IMR-90 (cell line): Measurements from ENCODE around the gene FGG. TPM values are rescaled to one million over a fixed set of nuclear protein-coding genes. Genes with fewer than 3 reads are reported as not detected.

Source experiments
- ATAC-seq: fragments of 200-7000 bp; cut with Tn5 transposase; 2 replicates; pipeline ENCODE4 v1.9.1; 2020; ENCODE audit warnings: low read depth, mild to moderate bottlenecking, moderate library complexity
- BruUV-seq: library from RNA; stranded (reverse); fragments of 400-500 nt; replicated peaks from 2 replicates; lab custom pipeline; 2021; lab: Mats Ljungman, UMichigan
- CTCF ChIA-PET: fragments of 300-600 bp; formaldehyde crosslinking; extraction: SDS; loops from one replicate; lab custom pipeline; 2021; ENCODE audit warnings: antibody characterized with exemption; lab: Yijun Ruan, JAX
- POLR2A ChIA-PET: fragments of 300-600 bp; sonication (Branson Sonifier 250); formaldehyde crosslinking; loops from one replicate; lab custom pipeline; 2022; ENCODE audit warnings: antibody characterized with exemption; ENCODE audit not compliant: unreplicated experiment; lab: Charles Lee
- DNase-seq: peaks from one replicate; pipeline ENCODE4 v3.0.0; 2013
- H2AFZ ChIP-seq: replicated peaks from 2 replicates; pipeline ENCODE3; 2013; ENCODE audit warnings: low read length, mild to moderate bottlenecking; ENCODE audit not compliant: poor library complexity
- H2AK5ac ChIP-seq: 2 replicates; pipeline ENCODE4 v1.6.1; 2013; ENCODE audit warnings: low read depth, low read length, inconsistent platforms
- H2AK9ac ChIP-seq: replicated peaks from 2 replicates; pipeline ENCODE3; 2013; ENCODE audit warnings: mild to moderate bottlenecking, low read depth, low read length, moderate library complexity; ENCODE audit not compliant: poor library complexity
- H2BK120ac ChIP-seq: 2 replicates; pipeline ENCODE4 v1.6.1; 2013; ENCODE audit warnings: low read depth, low read length, inconsistent platforms
- H2BK15ac ChIP-seq: 3 replicates; pipeline ENCODE4 v1.6.1; 2013; ENCODE audit warnings: low read depth, low read length, inconsistent platforms
- H2BK20ac ChIP-seq: 2 replicates; pipeline ENCODE4 v1.6.1; 2013; ENCODE audit warnings: low read depth, mild to moderate bottlenecking, inconsistent platforms, low read length, moderate library complexity
- H2BK5ac ChIP-seq: 2 replicates; pipeline ENCODE4 v1.6.1; 2013; ENCODE audit warnings: mild to moderate bottlenecking, low read depth, low read length, inconsistent platforms; ENCODE audit not compliant: poor library complexity, severe bottlenecking
- H3K14ac ChIP-seq: replicated peaks from 2 replicates; pipeline ENCODE4 v1.6.1; 2013; ENCODE audit warnings: low read depth, low read length, inconsistent platforms
- H3K18ac ChIP-seq: 2 replicates; pipeline ENCODE4 v1.6.1; 2013; ENCODE audit warnings: low read depth, low read length, control low read depth
- H3K23ac ChIP-seq: 2 replicates; pipeline ENCODE4 v1.6.1; 2013; ENCODE audit warnings: low read depth, low read length, inconsistent platforms
- H3K27ac ChIP-seq: 2 replicates; pipeline ENCODE4 v1.5.1; 2013; ENCODE audit warnings: mild to moderate bottlenecking, control low read depth, low read length; ENCODE audit not compliant: insufficient read depth
- H3K27me3 ChIP-seq: 2 replicates; pipeline ENCODE4 v1.6.1; 2013; ENCODE audit warnings: low read length; ENCODE audit not compliant: control insufficient read depth, insufficient read depth
- H3K36me3 ChIP-seq: 2 replicates; pipeline ENCODE4 v1.6.1; 2013; ENCODE audit warnings: low read length, mixed read lengths; ENCODE audit not compliant: control insufficient read depth, insufficient read depth
- H3K4ac ChIP-seq: 2 replicates; pipeline ENCODE4 v1.6.1; 2013; ENCODE audit warnings: low read depth, low read length, inconsistent platforms
- H3K4me1 ChIP-seq: 2 replicates; pipeline ENCODE4 v1.6.1; 2013; ENCODE audit warnings: low read length, mixed read lengths; ENCODE audit not compliant: control insufficient read depth, insufficient read depth
- H3K4me2 ChIP-seq: 2 replicates; pipeline ENCODE4 v1.6.1; 2013; ENCODE audit warnings: low read depth, mild to moderate bottlenecking, control low read depth, low read length, moderate library complexity
- H3K4me3 ChIP-seq: 2 replicates; pipeline ENCODE4 v1.5.1; 2013; ENCODE audit warnings: low read depth, mild to moderate bottlenecking, control low read depth, low read length, moderate library complexity; ENCODE audit not compliant: insufficient read depth
- H3K56ac ChIP-seq: 2 replicates; pipeline ENCODE4 v1.6.1; 2013; ENCODE audit warnings: low read length, inconsistent platforms; ENCODE audit not compliant: insufficient read depth; ENCODE audit errors: extremely low read depth
- H3K79me1 ChIP-seq, 2 experiments: 2 replicates each; pipeline ENCODE4 v1.6.1; 2013; ENCODE audit warnings: low read length in 2 of 2, inconsistent platforms in 1 of 2, low read depth in 1 of 2
- H3K9ac ChIP-seq: 2 replicates; pipeline ENCODE4 v1.6.1; 2013; ENCODE audit warnings: low read depth, low read length, control low read depth
- H3K9me1 ChIP-seq: 2 replicates; pipeline ENCODE4 v1.6.1; 2013; ENCODE audit warnings: low read length, inconsistent platforms; ENCODE audit not compliant: insufficient read depth
- H3K9me3 ChIP-seq: 2 replicates; pipeline ENCODE4 v1.6.1; 2013; ENCODE audit warnings: low read length; ENCODE audit not compliant: control insufficient read depth, insufficient read depth
- H4K20me1 ChIP-seq: 2 replicates; pipeline ENCODE4 v1.6.1; 2013; ENCODE audit warnings: low read length, inconsistent platforms; ENCODE audit not compliant: insufficient read depth
- H4K5ac ChIP-seq: 2 replicates; pipeline ENCODE4 v1.6.1; 2013; ENCODE audit warnings: mild to moderate bottlenecking, low read depth, low read length, control low read depth
- H4K8ac ChIP-seq, 2 experiments: 2 replicates each; pipeline ENCODE4 v1.6.1; 2013; ENCODE audit warnings: low read depth in 2 of 2, low read length in 2 of 2, control low read depth in 1 of 2, inconsistent platforms in 1 of 2
- H4K91ac ChIP-seq: 2 replicates; pipeline ENCODE4 v1.6.1; 2013; ENCODE audit warnings: low read depth, low read length, inconsistent platforms; ENCODE audit not compliant: insufficient read depth
- BHLHE40 ChIP-seq: fragments of 150-350 bp; IDR thresholded peaks from 2 replicates; pipeline ENCODE4 v1.6.1; 2016; ENCODE audit warnings: mild to moderate bottlenecking, low read depth, low read length
- FOS ChIP-seq: fragments of 150-350 bp; IDR thresholded peaks from 2 replicates; pipeline ENCODE4 v1.6.1; 2016; ENCODE audit warnings: low read depth, low read length
- MAFK ChIP-seq: IDR thresholded peaks from 2 replicates; pipeline ENCODE4 v1.6.1; 2012; ENCODE audit warnings: low read depth, low read length, improper control_type of control experiment
- RFX5 ChIP-seq: IDR thresholded peaks from 2 replicates; pipeline ENCODE4 v1.8.0; 2012; ENCODE audit warnings: low read depth, mild to moderate bottlenecking, low read length, moderate library complexity
- WGBS, 2 experiments: methylation state at CpG; one replicate each; pipeline versions ENCODE4 v1.1.5 to v1.1.7; 2013; ENCODE audit warnings: missing lambda C conversion rate in 2 of 2; ENCODE audit not compliant: insufficient read length in 1 of 2; ENCODE audit errors: extremely low coverage in 2 of 2; 5-methylcytosine and 5-hydroxymethylcytosine counted together
- dilution Hi-C: fragments of 300-500 bp; cut with HindIII; formaldehyde crosslinking; loops from one replicate; pipeline ENCODE4 v1.14.3; 2018; ENCODE audit warnings: low sequenced_read_pairs; ENCODE audit not compliant: unreplicated experiment
- in situ Hi-C: fragments of 300-500 bp; cut with MboI; formaldehyde crosslinking; loops from 3 replicates; pipeline ENCODE4 v1.14.3; 2019; ENCODE audit warnings: low sequenced_read_pairs, inconsistent platforms, mixed read lengths
- intact Hi-C: fragments of 100-400 bp; cut with micrococcal nuclease; formaldehyde crosslinking; loops from 2 replicates; pipeline ENCODE4 v1.10.0; 2022
- polyA plus RNA-seq, 3 experiments: library from polyadenylated mRNA; depleted of rRNA; stranded (reverse); fragments of >200 nt; gene quantifications; 2 replicates each; pipeline ENCODE4 v1.2.3, GENCODE V29; 2012; ENCODE audit warnings: low replicate concordance in 1 of 3
- total RNA-seq: library from RNA; depleted of rRNA; stranded (reverse); fragments of >200 nt; gene quantifications from 2 replicates; pipeline ENCODE4 v1.2.3, GENCODE V29; 2012

Gene FGG
- total and polyA plus RNA-seq, 2 of the 4 experiments (the other 2 are of a cell fraction) = not detected

DNA sequence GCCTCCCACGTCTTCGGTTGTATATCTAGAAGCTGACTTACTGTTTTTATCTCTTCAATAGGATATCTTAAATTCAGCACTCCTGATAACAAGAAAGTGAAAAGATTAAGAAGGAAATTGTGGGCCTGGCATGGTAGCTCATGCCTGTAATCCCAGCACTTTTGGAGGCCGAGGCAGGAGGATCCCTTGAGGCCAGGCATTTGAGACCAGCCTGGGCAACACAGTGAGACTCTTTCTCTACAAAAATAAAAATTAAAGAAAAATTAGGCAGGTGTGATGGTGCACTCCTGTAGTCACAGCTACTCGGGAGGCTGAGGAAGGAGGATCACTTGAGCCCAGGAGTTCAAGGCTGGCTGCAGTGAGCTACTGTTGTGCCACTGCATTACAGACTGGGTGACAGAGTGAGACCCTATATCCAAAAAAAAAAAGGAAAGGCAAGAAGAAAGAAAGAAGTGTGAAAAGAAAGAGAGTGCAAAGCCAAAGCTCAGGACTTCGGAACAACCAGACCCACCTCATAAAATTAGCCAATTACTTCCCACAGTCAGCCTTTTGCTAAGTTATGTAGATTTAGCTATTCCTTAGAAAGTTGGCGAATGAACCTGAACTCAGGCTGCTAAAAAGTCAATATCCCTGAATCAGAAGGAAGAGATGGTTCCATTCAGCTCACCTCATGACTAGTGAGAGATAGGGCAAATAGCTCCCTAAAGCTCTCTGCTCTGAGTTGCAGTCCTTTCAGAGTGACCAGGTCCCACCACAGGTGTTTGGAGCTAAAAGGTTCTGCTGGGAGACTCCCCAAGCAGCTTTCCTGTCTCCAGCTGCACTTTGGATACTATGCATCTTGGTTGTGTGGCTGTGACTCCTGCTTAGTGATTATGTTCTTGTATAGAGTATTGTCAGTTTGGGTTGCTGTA lies 9.2 kb downstream of the FGG start:
- H3K79me1 ChIP-seq = no peaks in the 10 kb centered on the region
- no peak overlapping the region for H2AK9ac ChIP-seq
- TF ChIP-seq RFX5 (no peak), MAFK (no peak), BHLHE40 (no peak), FOS (no peak)
- no peak for ATAC-seq
- H3K27ac ChIP-seq = no peak overlapping the region
- H2BK15ac ChIP-seq = no peak overlapping the region
- H3K9ac ChIP-seq = no peak overlapping the region
- ChIA-PET POLR2A (no interaction called here), CTCF (interaction anchor here (0.6 kb wide), 2 partner anchors 29 to 44 kb away, joined by 3 read pairs; no protein-coding TSS in a partner anchor)
- H3K4me1 ChIP-seq = no peaks in the 10 kb centered on the region
- no peaks in the 10 kb centered on the region for H3K9me3 ChIP-seq
- no peak overlapping the region for H3K4ac ChIP-seq
- DNase-seq = no peak
- no peaks in the 10 kb centered on the region for H3K9me1 ChIP-seq
- H2BK120ac ChIP-seq = no peak overlapping the region
- no peak overlapping the region for H4K91ac ChIP-seq
- no peak overlapping the region for H3K4me3 ChIP-seq
- intact Hi-C loops = no loop called here
- WGBS, 2 experiments = no CpG with 5 or more reads among the region's 6 CpGs
- H4K5ac ChIP-seq = no peak overlapping the region
- H3K18ac ChIP-seq = no peak overlapping the region
- H4K8ac ChIP-seq = no peak overlapping the region
- H2BK5ac ChIP-seq = no peak overlapping the region
- BruUV-seq = no TSS peak
- no peak overlapping the region for H3K14ac ChIP-seq
- H4K20me1 ChIP-seq = no peaks in the 10 kb centered on the region
- H2AK5ac ChIP-seq = no peak overlapping the region
- in situ Hi-C loops = no loop called here
- H3K27me3 ChIP-seq = no peaks in the 10 kb centered on the region
- H3K56ac ChIP-seq = no peak overlapping the region
- H2BK20ac ChIP-seq = no peak overlapping the region
- dilution Hi-C loops = no loop called here
- no peak overlapping the region for H3K4me2 ChIP-seq
- H2AFZ ChIP-seq = no peak overlapping the region
- H3K23ac ChIP-seq = no peak overlapping the region
- H3K36me3 ChIP-seq = no peaks in the 10 kb centered on the region
